GM23248 (cell line): ENCODE measurements around the gene ERBB4. TPM values are rescaled to one million over a fixed set of nuclear protein-coding genes. Genes with fewer than 3 reads are reported as not detected.

ENCODE experiments used
- DNase-seq: peaks from one replicate; pipeline ENCODE4 v3.0.0-alpha.2; 2015
- H2AFZ ChIP-seq: fragments of 200-600 bp; sonication (generic); 2 replicates; pipeline ENCODE4 v1.6.1; 2016; ENCODE audit warnings: antibody characterized with exemption
- H3F3A ChIP-seq: fragments of 200-600 bp; sonication (generic); 2 replicates; pipeline ENCODE4 v1.6.1; 2016; ENCODE audit warnings: mild to moderate bottlenecking, antibody characterized with exemption, mixed run types; ENCODE audit not compliant: insufficient read depth
- H3K27ac ChIP-seq: fragments of 200-600 bp; sonication (generic); 2 replicates; pipeline ENCODE4 v1.5.1; 2016; ENCODE audit warnings: mild to moderate bottlenecking
- H3K27me3 ChIP-seq: fragments of 200-600 bp; sonication (generic); replicated peaks from 2 replicates; pipeline ENCODE4 v1.6.1; 2016; ENCODE audit warnings: mild to moderate bottlenecking; ENCODE audit not compliant: insufficient read depth
- H3K36me3 ChIP-seq: fragments of 200-600 bp; sonication (generic); 2 replicates; pipeline ENCODE4 v1.6.1; 2016; ENCODE audit warnings: low read depth, mild to moderate bottlenecking
- H3K4me1 ChIP-seq: fragments of 200-600 bp; sonication (generic); 2 replicates; pipeline ENCODE4 v1.6.1; 2016; ENCODE audit warnings: mild to moderate bottlenecking; ENCODE audit not compliant: insufficient read depth
- H3K4me2 ChIP-seq: fragments of 200-600 bp; sonication (generic); one replicate; pipeline ENCODE4 v1.6.1; 2016; ENCODE audit warnings: mild to moderate bottlenecking; ENCODE audit not compliant: unreplicated experiment
- H3K4me3 ChIP-seq: fragments of 200-600 bp; sonication (generic); 2 replicates; pipeline ENCODE4 v1.5.1; 2016; ENCODE audit warnings: mild to moderate bottlenecking
- H3K79me2 ChIP-seq: fragments of 200-600 bp; sonication (generic); 2 replicates; pipeline ENCODE4 v1.6.1; 2016; ENCODE audit warnings: mild to moderate bottlenecking; ENCODE audit not compliant: insufficient read depth
- H3K9ac ChIP-seq: fragments of 200-600 bp; sonication (generic); 2 replicates; pipeline ENCODE4 v1.6.1; 2016; ENCODE audit warnings: mild to moderate bottlenecking
- H3K9me2 ChIP-seq: fragments of 200-600 bp; sonication (generic); 2 replicates; pipeline ENCODE4 v1.6.1; 2016; ENCODE audit warnings: mixed run types, mild to moderate bottlenecking, moderate library complexity; ENCODE audit not compliant: insufficient read depth
- H3K9me3 ChIP-seq: fragments of 200-600 bp; sonication (generic); one replicate; pipeline ENCODE4 v1.6.1; 2017; ENCODE audit warnings: low read depth
- H4K20me1 ChIP-seq: fragments of 200-600 bp; sonication (generic); 2 replicates; pipeline ENCODE4 v1.6.0; 2016; ENCODE audit not compliant: insufficient read depth
- EZH2 ChIP-seq: fragments of 200-600 bp; sonication (generic); IDR thresholded peaks from 2 replicates; pipeline ENCODE4 v1.6.1; 2018; ENCODE audit warnings: antibody characterized with exemption, mild to moderate bottlenecking; ENCODE audit not compliant: insufficient read depth, poor library complexity, severe bottlenecking
- EZH2phosphoT487 ChIP-seq: fragments of 200-600 bp; sonication (generic); IDR thresholded peaks from 2 replicates; pipeline ENCODE4 v1.6.1; 2018; ENCODE audit warnings: antibody characterized with exemption, moderate library complexity, mild to moderate bottlenecking, low read depth; ENCODE audit not compliant: insufficient read depth
- WGBS, 2 experiments: methylation state at CpG; one replicate each; pipeline ENCODE4 v1.1.6; 2015 to 2017; ENCODE audit warnings: low lambda C conversion rate in 2 of 2, low coverage in 1 of 2; ENCODE audit errors: missing lambda C conversion rate in 2 of 2; 5-methylcytosine and 5-hydroxymethylcytosine counted together
- in situ Hi-C: fragments of 300-500 bp; cut with MboI; formaldehyde crosslinking; loops from 2 replicates; pipeline ENCODE4 v1.15.0; 2020
- polyA plus RNA-seq: library from polyadenylated mRNA; unstranded; fragments of >200 nt; fragmentation: Nextera tagmentation; extraction: Ambion mirVana; gene quantifications from 2 replicates; pipeline ENCODE4 v1.2.1, GENCODE V29; 2016
- total RNA-seq: library from RNA; depleted of rRNA; stranded (reverse); fragments of >200 nt; shearing (Covaris generic); gene quantifications from 2 replicates; pipeline ENCODE4 v1.2.3, GENCODE V29; 2014

The ERBB4 gene
- total and polyA plus RNA-seq, 2 experiments from 2014 or later: not detected

DNA sequence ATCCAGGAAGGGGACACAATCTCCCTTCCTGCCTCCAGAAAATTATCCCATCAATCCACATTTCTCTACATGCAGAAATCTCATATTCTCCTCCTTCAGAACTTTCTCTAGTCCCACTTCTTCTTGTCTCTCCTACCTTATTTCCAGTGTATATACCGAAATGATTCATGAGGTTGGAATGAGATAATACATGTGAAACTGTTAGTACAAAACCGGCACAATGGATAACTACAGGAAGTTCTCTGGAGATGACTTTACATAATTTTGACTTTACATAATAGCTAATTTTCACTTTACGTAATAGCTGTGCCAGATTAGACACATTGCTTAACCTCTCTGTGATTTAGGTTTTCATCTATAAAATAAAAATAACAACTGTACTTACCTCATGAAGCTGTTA lies 801.3 kb downstream of the ERBB4 start:
- Histone ChIP-seq H3K4me1 (no peaks in the 10 kb centered on the region), H3K4me3 (no peak overlapping the region), H3K4me2 (no peak overlapping the region), H3K9ac (no peak overlapping the region), H3K27ac (no peak overlapping the region), H3K9me3 (no peaks in the 10 kb centered on the region), H3K9me2 (no peaks in the 10 kb centered on the region), H3K36me3 (no peaks in the 10 kb centered on the region), H2AFZ (no peak overlapping the region), H3K27me3 (no peaks in the 10 kb centered on the region), H3F3A (no peaks in the 10 kb centered on the region), H4K20me1 (no peaks in the 10 kb centered on the region), H3K79me2 (no peaks in the 10 kb centered on the region)
- in situ Hi-C loops: no loop called here
- TF ChIP-seq EZH2: no peak
- no peak for TF ChIP-seq EZH2phosphoT487
- peak; percentile 1 for DNase-seq
- WGBS, 2 experiments: 29 to 39% methylated on average over 3 of the region's 3 CpGs

DNA sequence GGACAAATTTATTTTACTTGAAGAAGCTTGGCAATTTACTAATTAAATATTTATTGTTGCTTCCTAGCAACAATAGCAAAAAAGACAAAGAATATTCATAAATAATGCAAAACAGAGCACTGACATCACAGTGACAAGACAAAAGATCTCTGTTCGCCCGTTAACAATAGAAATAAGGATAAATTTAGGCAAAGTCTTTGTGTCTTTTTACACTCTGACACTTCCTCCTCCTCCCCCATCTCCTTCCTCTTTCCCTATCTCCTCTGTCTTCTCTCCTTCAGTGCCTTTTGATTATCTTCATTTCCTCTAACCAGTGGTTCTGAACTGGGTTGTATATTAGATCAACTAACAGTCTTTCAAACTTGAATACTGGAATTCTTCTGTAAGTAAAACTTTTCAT lies 808.4 kb downstream of the ERBB4 start:
- Histone ChIP-seq H3K27ac (no peak overlapping the region), H3K79me2 (no peaks in the 10 kb centered on the region), H3K27me3 (no peaks in the 10 kb centered on the region), H3K9me3 (no peaks in the 10 kb centered on the region), H2AFZ (no peak overlapping the region), H3K9me2 (no peaks in the 10 kb centered on the region), H3K36me3 (no peaks in the 10 kb centered on the region), H3K4me1 (no peaks in the 10 kb centered on the region), H4K20me1 (no peaks in the 10 kb centered on the region), H3K9ac (no peak overlapping the region), H3K4me3 (no peak overlapping the region), H3F3A (no peaks in the 10 kb centered on the region), H3K4me2 (no peak overlapping the region)
- in situ Hi-C loops: no loop called here
- no peak for TF ChIP-seq EZH2
- TF ChIP-seq EZH2phosphoT487: no peak
- WGBS, 2 experiments: 0% methylated on average over 2 of the region's 2 CpGs
- DNase-seq: no peak

DNA sequence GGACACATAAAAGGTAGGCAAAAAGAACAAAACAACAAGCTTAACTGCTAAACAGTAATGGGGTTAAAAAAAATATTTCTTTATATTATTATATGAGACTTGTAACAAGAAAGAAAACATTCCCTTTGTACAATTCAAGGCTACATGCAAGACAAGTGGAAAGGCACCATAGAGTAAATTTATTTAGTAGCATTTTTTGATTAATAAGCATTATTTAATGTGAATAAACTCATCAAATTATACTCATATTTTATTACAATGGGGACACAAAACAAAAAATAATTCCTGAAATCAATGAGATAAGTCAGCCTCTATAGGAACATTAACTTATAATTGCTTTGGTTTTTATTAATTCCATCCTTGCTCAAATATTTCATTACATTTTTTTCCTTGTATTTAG lies 809.2 kb downstream of the ERBB4 start:
- no peak overlapping the region for H3K27ac ChIP-seq
- in situ Hi-C loops: no loop called here
- TF ChIP-seq EZH2: no peak
- no peak for TF ChIP-seq EZH2phosphoT487

DNA sequence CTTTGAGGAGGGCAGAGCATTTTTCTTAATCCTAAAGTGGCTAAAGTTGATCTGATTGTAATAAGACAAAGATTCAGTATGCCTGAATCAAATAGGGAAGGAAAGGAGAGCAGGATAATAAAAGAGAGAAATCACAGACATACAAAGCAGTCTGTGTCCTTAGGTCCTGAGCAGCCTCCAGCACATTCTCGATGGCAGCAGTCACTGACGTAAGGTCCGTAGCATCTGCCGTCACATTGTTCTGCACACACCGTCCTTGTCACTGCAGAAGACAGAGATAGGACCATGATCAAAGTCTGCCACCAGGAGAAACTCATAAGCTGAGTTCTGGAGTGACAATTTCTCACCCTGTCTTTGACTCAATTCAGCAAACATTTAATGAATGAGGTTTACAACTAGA lies 813.7 kb downstream of the ERBB4 start:
- Histone ChIP-seq H2AFZ (no peak overlapping the region), H3K4me3 (no peak overlapping the region), H3K9me3 (no peaks in the 10 kb centered on the region), H3K9ac (no peak overlapping the region), H3F3A (no peaks in the 10 kb centered on the region), H3K79me2 (no peaks in the 10 kb centered on the region), H3K27ac (no peak overlapping the region), H3K4me2 (no peak overlapping the region), H3K27me3 (no peaks in the 10 kb centered on the region), H3K36me3 (no peaks in the 10 kb centered on the region), H3K9me2 (no peaks in the 10 kb centered on the region), H4K20me1 (no peaks in the 10 kb centered on the region), H3K4me1 (no peaks in the 10 kb centered on the region)
- DNase-seq: no peak
- TF ChIP-seq EZH2 (no peak), EZH2phosphoT487 (no peak)
- WGBS, 2 experiments: 59 to 65% methylated on average over 5 of the region's 5 CpGs
- in situ Hi-C loops: no loop called here

More for the DNA sequence above, 809.2 kb downstream of the ERBB4 start:
- Histone ChIP-seq H2AFZ (no peak overlapping the region), H3K9ac (no peak overlapping the region), H3K36me3 (no peaks in the 10 kb centered on the region), H3K4me2 (no peak overlapping the region), H3K9me3 (no peaks in the 10 kb centered on the region), H3K27me3 (no peaks in the 10 kb centered on the region), H3K4me3 (no peak overlapping the region), H4K20me1 (no peaks in the 10 kb centered on the region), H3K79me2 (no peaks in the 10 kb centered on the region), H3F3A (no peaks in the 10 kb centered on the region), H3K4me1 (no peaks in the 10 kb centered on the region), H3K9me2 (no peaks in the 10 kb centered on the region)
- no peak for DNase-seq

DNA sequence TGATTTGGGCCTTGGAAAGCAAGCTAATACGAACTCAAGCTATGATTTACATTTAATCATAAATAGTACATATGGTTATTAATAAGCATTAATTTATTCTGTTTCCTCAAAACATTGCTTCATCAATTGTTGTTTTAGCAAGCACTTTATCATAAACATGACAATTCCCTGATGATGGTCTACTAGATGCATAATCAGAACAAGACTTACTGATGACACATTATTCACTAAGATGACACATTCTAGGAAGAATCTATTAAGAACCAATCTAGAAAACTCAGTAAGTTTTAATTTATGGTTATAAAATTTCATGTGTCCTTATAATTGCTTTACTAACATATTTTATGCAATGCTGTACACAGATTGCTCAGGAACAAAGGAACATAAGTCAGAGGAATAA lies 815.2 kb downstream of the ERBB4 start:
- Histone ChIP-seq H3K9me3 (no peaks in the 10 kb centered on the region), H3K27ac (no peak overlapping the region), H3K79me2 (no peaks in the 10 kb centered on the region), H3F3A (no peaks in the 10 kb centered on the region), H3K4me1 (no peaks in the 10 kb centered on the region), H3K4me3 (no peak overlapping the region), H2AFZ (no peak overlapping the region), H3K9me2 (no peaks in the 10 kb centered on the region), H3K9ac (no peak overlapping the region), H4K20me1 (no peaks in the 10 kb centered on the region), H3K36me3 (no peaks in the 10 kb centered on the region), H3K4me2 (no peak overlapping the region), H3K27me3 (no peaks in the 10 kb centered on the region)
- TF ChIP-seq EZH2: no peak
- no peak for TF ChIP-seq EZH2phosphoT487
- WGBS, 2 experiments: 12 to 24% methylated on average over 1 of the region's 1 CpG
- no peak for DNase-seq
- in situ Hi-C loops: no loop called here
